GM10266 (cell line): ENCODE measurements around the gene ARHGEF25.
"Not testable (repeated sequence)": the region's sequence is repeated elsewhere in the genome, so short reads cannot be mapped to it uniquely, and the experiment has no call there.

Experiments
- DNase-seq: peaks from one replicate; pipeline ENCODE4 v3.0.0; 2012; ENCODE audit errors: extremely low spot score
- TF ChIP-seq, protein P1 (sequence below): IDR thresholded peaks from 2 replicates; pipeline ENCODE4 v1.5.1; 2012; ENCODE audit warnings: mild to moderate bottlenecking, low read depth; ENCODE audit not compliant: control insufficient read depth, insufficient read depth; ENCODE audit errors: missing control alignments

Gene ARHGEF25

DNA sequence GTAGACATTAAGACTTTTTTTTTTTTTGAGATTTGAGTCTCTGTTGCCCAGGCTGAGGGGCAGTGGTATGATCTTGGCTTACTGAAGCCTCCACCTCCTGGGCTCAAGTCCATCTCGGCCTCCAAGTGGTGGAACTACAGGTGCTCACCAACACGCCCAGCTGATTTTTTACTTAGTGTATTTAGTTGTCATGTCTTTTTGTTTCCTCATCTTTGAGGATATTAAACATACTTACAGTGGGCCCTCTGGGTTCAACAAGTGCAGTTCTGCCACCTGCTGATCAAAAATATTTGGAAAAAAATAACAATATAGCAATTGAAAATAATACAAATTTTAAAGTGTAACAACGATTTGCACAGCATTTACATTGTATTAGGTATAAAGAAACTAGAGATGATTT lies 26.1 kb downstream of the ARHGEF25 start:
- TF ChIP-seq, protein P1, sequence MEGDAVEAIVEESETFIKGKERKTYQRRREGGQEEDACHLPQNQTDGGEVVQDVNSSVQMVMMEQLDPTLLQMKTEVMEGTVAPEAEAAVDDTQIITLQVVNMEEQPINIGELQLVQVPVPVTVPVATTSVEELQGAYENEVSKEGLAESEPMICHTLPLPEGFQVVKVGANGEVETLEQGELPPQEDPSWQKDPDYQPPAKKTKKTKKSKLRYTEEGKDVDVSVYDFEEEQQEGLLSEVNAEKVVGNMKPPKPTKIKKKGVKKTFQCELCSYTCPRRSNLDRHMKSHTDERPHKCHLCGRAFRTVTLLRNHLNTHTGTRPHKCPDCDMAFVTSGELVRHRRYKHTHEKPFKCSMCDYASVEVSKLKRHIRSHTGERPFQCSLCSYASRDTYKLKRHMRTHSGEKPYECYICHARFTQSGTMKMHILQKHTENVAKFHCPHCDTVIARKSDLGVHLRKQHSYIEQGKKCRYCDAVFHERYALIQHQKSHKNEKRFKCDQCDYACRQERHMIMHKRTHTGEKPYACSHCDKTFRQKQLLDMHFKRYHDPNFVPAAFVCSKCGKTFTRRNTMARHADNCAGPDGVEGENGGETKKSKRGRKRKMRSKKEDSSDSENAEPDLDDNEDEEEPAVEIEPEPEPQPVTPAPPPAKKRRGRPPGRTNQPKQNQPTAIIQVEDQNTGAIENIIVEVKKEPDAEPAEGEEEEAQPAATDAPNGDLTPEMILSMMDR = no peak
- DNase-seq = no peak

DNA sequence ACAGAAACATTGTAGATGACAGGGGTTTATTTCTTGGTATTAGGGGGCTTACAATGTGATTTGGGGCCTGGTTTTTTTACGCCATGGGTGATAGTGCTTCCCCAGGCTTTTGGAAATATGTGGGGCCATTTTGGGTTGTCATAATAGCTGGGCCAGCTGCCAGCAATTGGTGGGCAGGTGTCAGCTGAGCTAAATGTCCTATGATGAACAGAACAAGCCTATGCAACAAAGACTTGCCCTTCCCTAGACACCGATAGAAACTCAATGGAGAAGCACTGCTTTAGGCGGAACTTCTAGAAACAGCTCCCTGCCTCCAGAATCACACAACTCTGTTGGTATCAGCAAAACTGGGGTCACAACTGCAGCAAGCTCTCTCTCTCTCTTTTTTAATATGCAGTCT lies 26.9 kb downstream of the ARHGEF25 start:
- DNase-seq = no peak
- TF ChIP-seq, protein P1 = no peak

DNA sequence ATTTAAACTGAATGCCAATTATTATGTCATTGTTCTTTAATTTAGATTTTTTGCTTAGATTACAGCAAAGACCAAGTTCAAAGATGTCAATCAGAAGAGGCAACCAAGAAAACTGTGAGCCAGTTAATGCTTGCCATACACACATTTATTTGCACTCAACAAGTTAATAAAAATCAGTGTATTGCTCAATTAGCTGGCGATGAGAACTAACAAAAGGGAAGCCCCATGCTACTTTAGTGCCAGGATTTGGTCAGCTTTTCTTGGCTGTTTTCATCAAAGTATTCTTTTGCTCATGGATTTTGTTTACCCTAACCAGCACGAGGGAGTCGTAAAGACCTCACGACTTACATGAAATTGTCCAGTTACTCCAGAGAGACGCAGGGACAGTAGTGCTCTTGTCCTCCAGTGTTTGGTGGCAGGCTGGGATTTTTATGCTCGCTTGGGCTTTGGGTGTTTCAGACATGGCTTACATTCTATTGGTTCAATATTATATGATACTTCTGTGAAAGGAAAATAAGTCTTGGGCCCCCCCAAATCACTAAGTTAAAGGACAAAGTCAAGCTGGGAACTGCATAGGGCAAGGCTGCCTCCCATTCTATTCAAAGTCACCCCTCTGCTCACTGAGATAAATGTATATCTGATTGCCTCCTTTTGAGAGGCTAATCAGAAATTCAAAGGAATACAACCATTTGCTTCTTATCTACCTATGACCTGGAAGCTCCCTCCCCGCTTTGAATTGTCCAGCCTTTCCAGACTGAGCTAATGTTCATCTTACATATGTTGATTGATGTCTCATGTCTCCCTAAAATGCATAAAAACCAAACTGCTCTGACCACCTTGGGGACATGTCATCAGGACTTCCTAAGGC lies 29.2 kb downstream of the ARHGEF25 start:
- no peak for DNase-seq
- TF ChIP-seq, protein P1 = no peak

DNA sequence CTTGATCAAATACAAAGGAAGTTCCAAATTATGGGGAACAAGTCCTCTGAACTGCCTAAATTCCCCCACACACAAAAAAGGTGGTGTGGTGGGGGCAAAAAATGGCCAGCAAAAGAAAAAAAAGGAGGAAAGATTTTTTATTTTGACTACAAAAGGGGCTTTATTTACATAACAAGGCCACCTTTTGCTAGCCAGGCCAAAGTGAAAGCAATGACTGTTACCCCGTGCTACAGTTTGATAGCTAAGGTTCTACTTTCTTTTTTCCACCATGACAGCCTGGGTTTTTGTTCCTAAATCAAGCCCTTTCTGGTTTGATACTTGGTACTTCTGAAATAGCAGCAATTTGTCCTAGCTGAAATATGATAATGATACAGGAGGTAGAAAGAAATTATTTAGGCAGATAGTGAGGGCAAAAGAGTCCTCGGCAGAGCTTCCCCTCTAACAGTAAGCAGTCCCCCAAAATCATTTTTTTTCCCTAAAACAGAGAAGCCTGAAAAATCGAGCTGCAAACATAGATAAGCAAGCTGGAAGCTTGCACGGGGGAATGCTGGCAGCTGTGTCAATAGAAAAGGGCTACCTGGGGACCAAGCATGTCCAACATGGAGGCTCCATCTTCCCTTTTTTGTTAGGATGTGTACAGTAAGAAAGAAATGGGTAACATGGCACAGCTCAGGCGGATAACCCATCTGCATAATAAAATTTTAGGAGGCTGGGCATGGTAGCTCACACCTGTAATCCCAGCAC lies 30.6 kb downstream of the ARHGEF25 start:
- no peak for DNase-seq
- TF ChIP-seq, protein P1 = no peak

DNA sequence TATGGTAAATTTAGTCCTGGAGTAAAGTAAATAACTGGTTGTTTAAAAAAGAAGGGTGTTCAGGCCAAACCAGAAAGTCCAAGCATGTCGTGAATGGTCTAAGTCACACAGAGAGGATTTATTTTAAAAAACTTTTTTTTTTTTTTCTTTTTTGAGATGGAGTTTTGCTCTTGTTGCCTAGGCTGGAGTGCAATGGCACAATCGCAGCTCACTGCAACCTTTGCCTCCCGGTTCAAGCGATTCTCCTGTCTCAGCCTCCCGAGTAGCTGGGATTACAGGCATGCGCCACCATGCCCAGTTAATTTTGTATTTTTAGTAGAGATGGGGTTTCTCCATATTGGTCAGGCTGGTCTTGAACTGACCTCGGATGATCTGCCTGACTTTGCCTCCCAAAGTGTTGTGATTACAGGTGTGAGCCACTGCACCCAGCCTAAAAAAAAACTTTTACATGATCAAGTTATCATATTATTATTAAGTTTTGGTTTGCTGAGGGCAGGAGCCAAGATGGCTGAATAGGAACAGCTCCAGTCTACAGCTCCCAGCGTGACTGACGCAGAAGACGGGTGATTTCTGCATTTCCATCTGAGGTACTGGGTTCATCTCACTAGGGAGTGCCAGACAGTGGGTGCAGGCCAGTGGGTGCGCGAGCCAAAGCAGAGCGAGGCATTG lies 34.9 kb downstream of the ARHGEF25 start:
- DNase-seq = not testable (repeated sequence)

DNA sequence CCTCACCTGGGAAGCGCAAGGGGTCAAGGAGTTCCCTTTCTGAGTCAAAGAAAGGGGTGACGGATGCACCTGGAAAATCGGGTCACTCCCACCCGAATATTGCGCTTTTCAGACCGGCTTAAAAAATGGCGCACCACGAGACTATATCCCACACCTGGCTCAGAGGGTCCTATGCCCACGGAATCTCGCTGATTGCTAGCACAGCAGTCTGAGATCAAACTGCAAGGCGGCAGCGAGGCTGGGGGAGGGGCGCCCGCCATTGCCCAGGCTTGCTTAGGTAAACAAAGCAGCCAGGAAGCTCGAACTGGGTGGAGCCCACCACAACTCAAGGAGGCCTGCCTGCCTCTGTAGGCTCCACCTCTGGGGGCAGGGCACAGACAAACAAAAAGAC lies 35.4 kb downstream of the ARHGEF25 start:
- not testable (repeated sequence) for DNase-seq

DNA sequence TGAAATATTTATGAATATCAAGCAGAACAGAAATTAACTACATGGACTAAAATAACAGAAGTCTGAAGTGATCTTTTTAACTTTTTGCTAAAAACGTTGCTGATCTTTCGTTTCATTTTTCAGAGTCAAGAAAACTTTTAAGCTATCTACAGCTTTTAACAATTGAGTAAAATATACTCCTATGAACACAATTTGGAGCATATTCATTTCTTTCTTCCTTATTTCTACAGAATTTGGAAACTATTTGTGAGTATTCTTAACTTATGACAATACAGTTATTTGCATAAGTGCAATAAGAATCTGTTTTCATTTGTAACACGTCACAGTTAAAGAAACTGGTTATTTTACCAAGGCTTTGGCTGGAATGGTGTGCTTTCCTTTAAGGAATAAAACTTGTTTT lies 42.8 kb downstream of the ARHGEF25 start:
- TF ChIP-seq, protein P1 = no peak
- DNase-seq = no peak
